NOMO-1 treated with DMSO at 0.1 percent for 48 hours (cell line): ENCODE measurements around the gene DKKL1.
A peak's percentile ranks its signal among the peaks of the same experiment; 100 is the strongest.

ENCODE experiments used
- DNase-seq: peaks from one replicate; lab custom pipeline; 2025; ENCODE audit not compliant: unreplicated experiment; lab: John Stamatoyannopoulos, UW

Gene DKKL1

GRCh38 chr19:49391581-49392399, 28.1 kb downstream of the DKKL1 start:
- peak; percentile 54 for DNase-seq

GRCh38 chr19:49393881-49394280, 30.2 kb downstream of the DKKL1 start:
- no peak for DNase-seq

GRCh38 chr19:49395581-49396407, 32.1 kb downstream of the DKKL1 start:
- DNase-seq, result peak; percentile 20

GRCh38 chr19:49396738-49397505, 33.2 kb downstream of the DKKL1 start:
- no peak for DNase-seq

- DNase-seq, result no peak
Measured at GRCh38 chr19:49398001-49398615, 34.4 kb downstream of the DKKL1 start.

- no peak for DNase-seq
Measured at GRCh38 chr19:49398931-49399330, 35.3 kb downstream of the DKKL1 start.

- DNase-seq, result no peak
Measured at GRCh38 chr19:49400029-49400428, 36.4 kb downstream of the DKKL1 start.

- DNase-seq, result no peak
Measured at GRCh38 chr19:49403404-49404187, 39.9 kb downstream of the DKKL1 start.

- no peak for DNase-seq
Measured at GRCh38 chr19:49407079-49407478, 43.4 kb downstream of the DKKL1 start.

GRCh38 chr19:49407482-49408015, 43.9 kb downstream of the DKKL1 start:
- no peak for DNase-seq

GRCh38 chr19:49408816-49409440, 45.3 kb downstream of the DKKL1 start:
- DNase-seq, result no peak

GRCh38 chr19:49409441-49410029, 45.9 kb downstream of the DKKL1 start:
- peak; percentile 79 for DNase-seq

- no peak for DNase-seq
Measured at GRCh38 chr19:49411681-49412326, 48.1 kb downstream of the DKKL1 start.

- DNase-seq, result no peak
Measured at GRCh38 chr19:49413348-49413747, 49.7 kb downstream of the DKKL1 start.

- no peak for DNase-seq
Measured at GRCh38 chr19:49414256-49414655, 50.6 kb downstream of the DKKL1 start.

GRCh38 chr19:49415102-49415809, 51.6 kb downstream of the DKKL1 start:
- no peak for DNase-seq

- DNase-seq, result no peak
Measured at GRCh38 chr19:49415810-49416200, 52.1 kb downstream of the DKKL1 start.

GRCh38 chr19:49417088-49417487, 53.4 kb downstream of the DKKL1 start:
- no peak for DNase-seq
